ENCODE data around the gene TOR2A. TPM values are rescaled to one million over a fixed set of nuclear protein-coding genes. Genes with fewer than 3 reads are reported as not detected.

The TOR2A gene
- total and polyA plus RNA-seq, 9 of the 15 experiments (the other 6 are each of a cell fraction or from before 2014, with no cell fraction given) = 0.80 to 25.9 (median 11.1) TPM

- no peak for TF ChIP-seq SNAPC5 (CRISPR knock-in tag; IDR thresholded peaks at IDR 0.05)
- no peak for TF ChIP-seq PYGO2 (tag; IDR thresholded peaks at IDR 0.05)
- TF ChIP-seq IFI16 (CRISPR knock-in tag; IDR thresholded peaks at IDR 0.05) = no peak
- peak; percentile 92 for TF ChIP-seq REST (IDR thresholded peaks at IDR 0.05; ENCODE audit: borderline replicate concordance)
- TF ChIP-seq REST (CRISPR knock-in tag; IDR thresholded peaks at IDR 0.05; ENCODE audit: low read depth) = no peak
- TF ChIP-seq ARID2 (IDR thresholded peaks at IDR 0.05) = peak; percentile 56; the same call in 1 of the 2 replicates
- TF ChIP-seq JUND (IDR thresholded peaks at IDR 0.05; ENCODE audit: borderline replicate concordance, low read depth, low read length) = peak; percentile 21; the same call in 1 of the 2 replicates
- no peak; the same call in 2 of the 3 replicates for TF ChIP-seq JUND (tag; IDR thresholded peaks at IDR 0.05; ENCODE audit: borderline replicate concordance, low read depth, low read length)
- TF ChIP-seq NFYB (IDR thresholded peaks at IDR 0.05; ENCODE audit: extremely low read depth, insufficient read length) = no peak
- no peak for TF ChIP-seq KHSRP (IDR thresholded peaks at IDR 0.05)
- no peak for TF ChIP-seq ZNF830 (CRISPR knock-in tag; IDR thresholded peaks at IDR 0.05)
- TF ChIP-seq KLF6 (CRISPR knock-in tag; IDR thresholded peaks at IDR 0.05; ENCODE audit: borderline replicate concordance) = no peak
- no peak for TF ChIP-seq TCFL5 (CRISPR knock-in tag; conservative IDR thresholded peaks at IDR 0.05)
- TF ChIP-seq SRSF7 (optimal IDR thresholded peaks at IDR 0.05; ENCODE audit: low read depth, low read length) = no peak
- peak in 1 of 2 experiments; percentile 55; a peak in 1 of 4 replicates for TF ChIP-seq RCOR1 (IDR thresholded peaks at IDR 0.05; ENCODE audit: borderline replicate concordance in 1 of 2, low read depth in 2 of 2, low read length in 2 of 2)
- no peak for TF ChIP-seq CBFB (CRISPR knock-in tag; IDR thresholded peaks at IDR 0.05)
- TF ChIP-seq STAT5A (IDR thresholded peaks at IDR 0.05; ENCODE audit: borderline replicate concordance, low read length) = no peak
- no peak for TF ChIP-seq CHD1 (IDR thresholded peaks at IDR 0.05; ENCODE audit: low read length)
- no peak for TF ChIP-seq ZNF785 (CRISPR knock-in tag; IDR thresholded peaks at IDR 0.05)
- no peak for TF ChIP-seq ZNF217 (CRISPR knock-in tag; IDR thresholded peaks at IDR 0.05)
- no peak for TF ChIP-seq NELFE (IDR thresholded peaks at IDR 0.05; ENCODE audit: insufficient read depth, insufficient read length)
- TF ChIP-seq MXI1 (IDR thresholded peaks at IDR 0.05; ENCODE audit: low read depth, low read length) = no peak
- TF ChIP-seq U2AF1 (optimal IDR thresholded peaks at IDR 0.05; ENCODE audit: low read depth, low read length) = no peak
Measured at GRCh38 chr9:127763918-127764384, 28.9 kb upstream of the TOR2A start (continued).
